Adrenal gland (tissue), 12 donors: Measurements from ENCODE around the gene MFSD12. TPM values are rescaled to one million over a fixed set of nuclear protein-coding genes. Genes with fewer than 3 reads are reported as not detected.
"Not testable (repeated sequence)": the region's sequence is repeated elsewhere in the genome, so short reads cannot be mapped to it uniquely, and the experiment has no call there.

Source experiments
- DNase-seq, 7 donors: peaks; one replicate each; pipeline ENCODE4 v3.0.0-alpha.2; 2019 to 2020
- H3K27ac ChIP-seq, 5 donors: fragments of 200-600 bp; sonication (generic) in 4 of 5; 1 replicate in 3 of 5; 2 replicates in 2 of 5; pipeline versions ENCODE4 v1.5.1 to v1.8.0; 2016 to 2020; ENCODE audit warnings: mild to moderate bottlenecking in 1 of 5
- H3K27me3 ChIP-seq: fragments of 200-600 bp; 2 replicates; pipeline ENCODE4 v1.8.0; 2021
- H3K36me3 ChIP-seq, 2 donors: fragments of 200-600 bp; replicated peaks in 1 of 2; 1 replicate in 1 of 2; 2 replicates in 1 of 2; pipeline versions ENCODE4 v1.5.1 to v1.8.0; 2018 to 2022
- H3K4me1 ChIP-seq, 2 donors: fragments of 200-600 bp; replicated peaks in 1 of 2; 1 replicate in 1 of 2; 2 replicates in 1 of 2; pipeline versions ENCODE4 v1.5.1 to v1.8.0; 2018 to 2021
- H3K4me3 ChIP-seq, 4 donors: fragments of 200-600 bp; sonication (generic) in 3 of 4; one replicate each; pipeline ENCODE4 v1.5.1; 2016 to 2018
- H3K9me3 ChIP-seq, 3 donors: fragments of 200-600 bp; sonication (generic) in 1 of 3; replicated peaks in 1 of 3; 1 replicate in 2 of 3; 2 replicates in 1 of 3; pipeline versions ENCODE4 v1.5.1 to v1.8.0; 2016 to 2021
- CTCF ChIP-seq, 6 experiments: fragments of 450-650 bp in 4 of 6; fragments of 200-600 bp in 2 of 6; sonication (generic) in 1 of 6; IDR thresholded peaks; 1 replicate in 5 of 6; 2 replicates in 1 of 6; pipeline versions ENCODE4 v1.5.1 to v1.8.0; 2016 to 2021; ENCODE audit warnings: antibody characterized with exemption in 6 of 6, mild to moderate bottlenecking in 2 of 6, moderate library complexity in 1 of 6
- POLR2A ChIP-seq, 2 donors: fragments of 450-650 bp; IDR thresholded peaks; one replicate each; pipeline ENCODE4 v1.6.1; 2017; ENCODE audit warnings: antibody characterized with exemption in 2 of 2, mild to moderate bottlenecking in 2 of 2, moderate library complexity in 1 of 2
- WGBS, 4 donors: extraction: QIAGEN DNeasy Blood & Tissue Kit in 2 of 4; methylation state at CpG; one replicate each; pipeline versions ENCODE4 v1.1.5 to v1.1.7; 2013 to 2017; 5-methylcytosine and 5-hydroxymethylcytosine counted together
- intact Hi-C, 2 donors: fragments of 100-400 bp; cut with DNase I; formaldehyde crosslinking; loops; one replicate each; pipeline versions ENCODE4 v1.14.1 to v1.15.0; 2022 to 2023
- polyA plus RNA-seq, 3 donors: library from polyadenylated mRNA; stranded (reverse); fragments of 200-250 nt in 2 of 3; fragments of 350-450 nt in 1 of 3; fragmentation: Illumina TruSeq in 1 of 3; extraction: RNeasy Lipid Tissue Mini Kit (QIAGEN cat#74804) in 1 of 3; gene quantifications; one replicate each; pipeline ENCODE4 v1.2.3, GENCODE V29; 2013 to 2014
- total RNA-seq, 9 donors: library from RNA; depleted of rRNA in 4 of 9; stranded (reverse); fragments of >200 nt in 4 of 9; fragments of 120-200 nt in 1 of 9; fragmentation: NEBNext Ultra II Directional in 1 of 9; extraction: Animal tissue kit (Norgen Biotek cat#: 25700) in 1 of 9; gene quantifications; one replicate each; pipeline versions ENCODE4 v1.1.0 to v1.2.4, GENCODE V29; 2013 to 2023
- donor health status: healthy with polysubstance abuse.
- donor health status: Bipolar disorder and iron deficiency.
- donor health status: DM: yes; HTN: yes; CAD: no.
- donor health status: DM: no; HTN: no; CAD: no.
- donor health status: DM: no; HTN: no; CAD: no.
- donor health status: DM: yes; HTN: yes; CAD: no.

The MFSD12 gene
- total and polyA plus RNA-seq, 12 donors: 18.5 to 123 (median 61.1) TPM

- intact Hi-C loops: no loop called here
- no peaks in the 10 kb centered on the region for H3K27me3 ChIP-seq
- 0 to 2% (median 1%) methylated on average over 11 to 29 of the region's 30 CpGs; no CpG with 5 or more reads in 1 of the 4 donors for WGBS, 4 donors
- no peaks in the 10 kb centered on the region for H3K9me3 ChIP-seq
- no peak for DNase-seq
- peak in 1 of 2 donors; percentile 48 for TF ChIP-seq POLR2A (IDR thresholded peaks at IDR 0.05)
- TF ChIP-seq CTCF (IDR thresholded peaks at IDR 0.05): no peak
- H3K4me1 ChIP-seq: peaks cover 11 to 25% of the 10 kb centered on the region in 2 donors
- peak within 1 kb of the TSS; percentile 47 to 84 (median 77) for H3K4me3 ChIP-seq
- H3K36me3 ChIP-seq: no peaks in the 10 kb centered on the region
- H3K27ac ChIP-seq: peak within 1 kb of the TSS in 4 of 5 donors; percentile 69 to 91 (median 74)
These were observed 15.4 kb upstream of the MFSD12 start, which contains the start of gene HMG20B for GRCh38 chr19:3572855-3573161. HMG20B (plus strand) TSS chr19:3572944; CDS start chr19:3573310, 366 bp downstream.

GRCh38 chr19:3572132-3572854 is 14.9 kb upstream of the MFSD12 start:
- Histone ChIP-seq H3K4me3 (peak overlapping the region in 3 of 4 donors; percentile 37 to 81 (median 56)), H3K36me3 (no peaks in the 10 kb centered on the region), H3K9me3 (no peaks in the 10 kb centered on the region), H3K27me3 (no peaks in the 10 kb centered on the region), H3K27ac (no peak overlapping the region), H3K4me1 (peaks cover 11 to 25% of the 10 kb centered on the region in 2 donors)
- 1 to 11% (median 2%) methylated on average over 5 to 48 of the region's 48 CpGs for WGBS, 4 donors
- peak; percentile 99 to 100 (median 100) for DNase-seq
- intact Hi-C loops: no loop called here
- TF ChIP-seq POLR2A (IDR thresholded peaks at IDR 0.05): peak in 1 of 2 donors; percentile 18
- TF ChIP-seq CTCF (IDR thresholded peaks at IDR 0.05): peak in 1 of 6 experiments; percentile 12

GRCh38 chr19:3570606-3571011 is 13.2 kb upstream of the MFSD12 start:
- Histone ChIP-seq H3K9me3 (no peaks in the 10 kb centered on the region), H3K4me1 (peaks cover 11 to 15% of the 10 kb centered on the region in 2 donors), H3K4me3 (no peak overlapping the region), H3K27me3 (no peaks in the 10 kb centered on the region), H3K27ac (no peak overlapping the region), H3K36me3 (no peaks in the 10 kb centered on the region)
- no peak for DNase-seq
- WGBS, 4 donors: 70 to 85% (median 77%) methylated on average over 7 of the region's 7 CpGs
- TF ChIP-seq POLR2A (IDR thresholded peaks at IDR 0.05): no peak
- no peak for TF ChIP-seq CTCF (IDR thresholded peaks at IDR 0.05)
- intact Hi-C loops: no loop called here

GRCh38 chr19:3570042-3570441 is 12.7 kb upstream of the MFSD12 start:
- H3K27me3 ChIP-seq, H3K36me3 ChIP-seq, H3K4me3 ChIP-seq, DNase-seq, H3K27ac ChIP-seq, intact Hi-C loops, H3K9me3 ChIP-seq: not testable (repeated sequence)
- 77 to 82% (median 80%) methylated on average over 9 to 11 of the region's 11 CpGs for WGBS, 4 donors
- H3K4me1 ChIP-seq: peaks cover 11 to 15% of the 10 kb centered on the region in 2 donors

GRCh38 chr19:3565139-3565538 is 7.8 kb upstream of the MFSD12 start:
- Histone ChIP-seq H3K36me3 (no peaks in the 10 kb centered on the region), H3K4me1 (no peaks in the 10 kb centered on the region), H3K27ac (no peak overlapping the region), H3K9me3 (no peaks in the 10 kb centered on the region), H3K4me3 (no peak overlapping the region), H3K27me3 (no peaks in the 10 kb centered on the region)
- 83 to 86% (median 84%) methylated on average over 6 to 19 of the region's 19 CpGs for WGBS, 4 donors
- DNase-seq: no peak
- intact Hi-C loops: no loop called here
- TF ChIP-seq POLR2A (IDR thresholded peaks at IDR 0.05): no peak
- no peak for TF ChIP-seq CTCF (IDR thresholded peaks at IDR 0.05)
